A549 (cell line): ENCODE results near the gene CHD6. TPM values are rescaled to one million over a fixed set of nuclear protein-coding genes. Genes with fewer than 3 reads are reported as not detected.

Experiments
- ATAC-seq, 2 experiments: fragments of 200-7000 bp in 1 of 2; fragments of >200 bp in 1 of 2; cut with Nextera tagmentation in 1 of 2; cut with Tn5 transposase in 1 of 2; 3 replicates each; pipeline versions ENCODE4 v1.8.0 to v1.9.1; 2018 to 2020; ENCODE audit warnings: mild to moderate bottlenecking in 1 of 2, moderate library complexity in 1 of 2
- CTCF ChIA-PET: fragments of 300-600 bp; sonication (Branson Sonifier 250); formaldehyde crosslinking; extraction: SDS; loops from one replicate; lab custom pipeline; 2021; ENCODE audit warnings: antibody characterized with exemption, inconsistent platforms; lab: Yijun Ruan, JAX
- POLR2A ChIA-PET: fragments of 350-600 bp; formaldehyde crosslinking; extraction: SDS; loops from one replicate; lab custom pipeline; 2021; ENCODE audit warnings: antibody characterized with exemption, inconsistent platforms; lab: Yijun Ruan, JAX
- DNase-seq, 2 experiments: peaks; one replicate each; pipeline versions ENCODE4 v3.0.0 to v3.0.0-alpha.2; 2011 to 2016; ENCODE audit warnings: low read depth in 1 of 2, low spot score in 1 of 2
- FAIRE-seq: peaks from 2 replicates; lab custom pipeline; 2011; peaks lifted over from hg19 to GRCh38; lab: Jason Lieb, UNC
- H3K27ac ChIP-seq, 2 experiments: fragments of >200 bp; sonication (Bioruptor Twin); formaldehyde crosslinking; 3 replicates each; pipeline ENCODE4 v1.5.1; 2016 to 2017
- H3K4me1 ChIP-seq: fragments of >200 bp; sonication (Bioruptor Twin); formaldehyde crosslinking; 3 replicates; pipeline ENCODE4 v1.6.1; 2016
- H3K4me2 ChIP-seq: fragments of >200 bp; sonication (Bioruptor Twin); formaldehyde crosslinking; 3 replicates; pipeline ENCODE4 v1.6.1; 2016
- H3K4me3 ChIP-seq: fragments of >200 bp; sonication (Bioruptor Twin); formaldehyde crosslinking; 3 replicates; pipeline ENCODE4 v1.5.1; 2016
- H3K9me3 ChIP-seq: fragments of >200 bp; sonication (Bioruptor Twin); formaldehyde crosslinking; 3 replicates; pipeline ENCODE4 v1.6.1; 2016
- BHLHE40 ChIP-seq: IDR thresholded peaks from 2 replicates; pipeline ENCODE4 v1.6.1; 2012; ENCODE audit warnings: low read depth, low read length, inconsistent platforms
- CHD2 ChIP-seq: fragments of 150-350 bp; IDR thresholded peaks from 2 replicates; pipeline ENCODE4 v1.6.1; 2014; ENCODE audit warnings: low read length; ENCODE audit not compliant: partially characterized antibody
- CTCF ChIP-seq: fragments of >200 bp; sonication (Bioruptor Twin); formaldehyde crosslinking; IDR thresholded peaks from 3 replicates; pipeline ENCODE4 v1.5.1; 2016
- EHMT2 ChIP-seq: fragments of 200-600 bp; sonication (generic); IDR thresholded peaks from 2 replicates; pipeline ENCODE4 v1.6.1; 2016; ENCODE audit warnings: antibody characterized with exemption, low read depth, mild to moderate bottlenecking, moderate library complexity
- ELK1 ChIP-seq: fragments of 150-350 bp; IDR thresholded peaks from 2 replicates; pipeline ENCODE4 v1.6.1; 2014; ENCODE audit warnings: low read depth, mild to moderate bottlenecking, low read length
- EP300 ChIP-seq, 2 experiments: fragments of >200 bp; sonication (Bioruptor Twin); formaldehyde crosslinking; IDR thresholded peaks; 2 replicates in 1 of 2; 3 replicates in 1 of 2; pipeline ENCODE4 v1.6.1; 2016 to 2017
- FOXS1 ChIP-seq: fragments of 250-450 bp; sonication (Bioruptor Pico); IDR thresholded peaks from 2 replicates; pipeline ENCODE4 v1.5.0; 2020; ENCODE audit warnings: mild to moderate bottlenecking, moderate library complexity
- GATA3 ChIP-seq: IDR thresholded peaks from 2 replicates; pipeline ENCODE4 v1.6.1; 2012; ENCODE audit warnings: borderline replicate concordance
- HOXB13 ChIP-seq: fragments of 250-450 bp; sonication (Bioruptor Pico); IDR thresholded peaks from 2 replicates; pipeline ENCODE4 v1.5.0; 2020; ENCODE audit warnings: low read depth, mild to moderate bottlenecking, moderate library complexity
- JUN ChIP-seq, 2 experiments: fragments of >200 bp; sonication (Bioruptor Twin); formaldehyde crosslinking; IDR thresholded peaks; 2 replicates in 1 of 2; 3 replicates in 1 of 2; pipeline ENCODE4 v1.6.1; 2016 to 2017
- JUNB ChIP-seq: fragments of >200 bp; sonication (Bioruptor Twin); formaldehyde crosslinking; IDR thresholded peaks from 2 replicates; pipeline ENCODE4 v1.6.1; 2016
- NPAS2 ChIP-seq: fragments of 250-450 bp; sonication (Bioruptor Pico); IDR thresholded peaks from 2 replicates; pipeline ENCODE4 v1.8.0; 2022; ENCODE audit warnings: mild to moderate bottlenecking, moderate library complexity, borderline replicate concordance
- NR3C1 ChIP-seq: fragments of >200 bp; sonication (Bioruptor Twin); formaldehyde crosslinking; IDR thresholded peaks from 3 replicates; pipeline ENCODE4 v1.6.1; 2017
- POLR2AphosphoS2 ChIP-seq: conservative IDR thresholded peaks from 2 replicates; pipeline ENCODE4 v1.6.1; 2012; ENCODE audit warnings: low read length, improper control_type of control experiment, inconsistent platforms
- RFX5 ChIP-seq: fragments of 450-650 bp; IDR thresholded peaks from 2 replicates; pipeline ENCODE4 v1.7.1; 2014; ENCODE audit warnings: antibody characterized with exemption, mild to moderate bottlenecking, moderate library complexity
- RNF2 ChIP-seq: fragments of 200-600 bp; sonication (generic); IDR thresholded peaks from 2 replicates; pipeline ENCODE4 v1.6.1; 2016; ENCODE audit warnings: low read depth, mild to moderate bottlenecking, antibody characterized with exemption, moderate library complexity, borderline replicate concordance
- SMC3 ChIP-seq: fragments of >200 bp; sonication (Bioruptor Twin); formaldehyde crosslinking; IDR thresholded peaks from 3 replicates; pipeline ENCODE4 v1.6.1; 2018; ENCODE audit warnings: inconsistent platforms
- SREBF2 ChIP-seq: fragments of 450-650 bp; IDR thresholded peaks from 2 replicates; pipeline ENCODE4 v1.6.1; 2014; ENCODE audit warnings: mild to moderate bottlenecking, moderate library complexity
- WGBS: methylation state at CpG from one replicate; pipeline ENCODE4 v1.1.6; 2017; ENCODE audit errors: missing lambda C conversion rate; 5-methylcytosine and 5-hydroxymethylcytosine counted together
- polyA plus RNA-seq, 4 experiments: library from polyadenylated mRNA; depleted of rRNA in 3 of 4; stranded (reverse); fragments of >200 nt; fragmentation: RNase III in 1 of 4; extraction: RNeasy Plus Mini Kit Qiagen cat#74134 plus additional on column Dnase treatment in 1 of 4; gene quantifications; 2 replicates in 3 of 4; 3 replicates in 1 of 4; pipeline ENCODE4 v1.2.3, GENCODE V29; 2011 to 2017
- TF ChIP-seq, protein P1 (sequence below): fragments of 200-600 bp; sonication (generic); IDR thresholded peaks from 2 replicates; pipeline ENCODE4 v1.6.1; 2016; ENCODE audit warnings: antibody characterized with exemption, mild to moderate bottlenecking, moderate library complexity

The CHD6 gene
- polyA plus RNA-seq, 2 of the 4 experiments (the other 2 are of a cell fraction) = 8.2 to 22.6 TPM

DNA sequence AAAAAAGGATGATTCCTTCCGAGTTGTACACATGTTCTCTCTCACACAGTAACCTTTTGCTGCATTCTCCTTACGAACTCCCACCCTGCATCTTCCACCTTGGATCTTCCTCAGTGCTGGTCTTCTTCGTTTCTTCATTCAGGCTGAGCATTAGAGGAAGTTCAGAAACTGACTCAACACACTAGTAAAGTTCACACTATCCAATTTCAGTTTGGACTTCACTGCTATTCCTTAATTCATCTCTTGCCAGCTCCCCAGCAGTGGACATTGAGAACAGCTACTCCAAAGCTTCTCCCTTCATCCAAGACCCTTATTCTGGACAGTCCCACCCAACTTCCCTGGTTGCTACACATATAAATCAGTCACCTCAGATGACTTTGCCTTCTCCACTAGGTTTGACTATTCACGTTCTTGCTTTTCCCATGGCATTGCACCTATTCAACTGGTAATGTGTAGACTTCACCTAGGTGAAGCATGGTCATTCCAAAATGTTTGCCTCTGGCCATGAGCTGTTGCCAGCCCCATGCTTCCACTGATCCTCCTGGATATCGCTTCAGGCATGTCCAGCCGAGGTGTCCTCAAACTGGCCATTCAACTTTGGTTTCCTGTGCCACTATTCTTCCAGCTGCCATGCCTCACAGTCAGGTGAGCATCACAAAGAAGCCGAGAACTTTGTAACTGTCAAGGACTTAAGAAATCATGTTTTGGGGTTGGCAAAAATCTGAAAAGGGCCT is 147.6 kb downstream of the CHD6 start:
- no peak overlapping the region for H3K4me2 ChIP-seq
- DNase-seq = no peak
- H3K4me3 ChIP-seq = no peak overlapping the region
- ATAC-seq = no peak
- H3K27ac ChIP-seq = no peak overlapping the region
- H3K9me3 ChIP-seq = no peaks in the 10 kb centered on the region
- POLR2A ChIA-PET = no interaction called here
- FAIRE-seq = no peak
- CTCF ChIA-PET = interaction anchor here (0.6 kb wide), 1 partner anchor 35 kb away, joined by 3 read pairs; no protein-coding TSS in a partner anchor
- peaks cover 3% of the 10 kb centered on the region; the same call in 2 of the 3 replicates for H3K4me1 ChIP-seq
- 92% methylated on average over 7 of the region's 7 CpGs for WGBS
- TF ChIP-seq JUN (IDR thresholded peaks at IDR 0.05) (no peak), FOXS1 (no peak), EP300 (IDR thresholded peaks at IDR 0.05) (no peak), GATA3 (no peak), SREBF2 (no peak), POLR2AphosphoS2 (no peak), RFX5 (no peak), NPAS2 (CRISPR knock-in tag) (no peak), CHD2 (no peak), RNF2 (no peak), JUNB (no peak), NR3C1 (no peak)

DNA sequence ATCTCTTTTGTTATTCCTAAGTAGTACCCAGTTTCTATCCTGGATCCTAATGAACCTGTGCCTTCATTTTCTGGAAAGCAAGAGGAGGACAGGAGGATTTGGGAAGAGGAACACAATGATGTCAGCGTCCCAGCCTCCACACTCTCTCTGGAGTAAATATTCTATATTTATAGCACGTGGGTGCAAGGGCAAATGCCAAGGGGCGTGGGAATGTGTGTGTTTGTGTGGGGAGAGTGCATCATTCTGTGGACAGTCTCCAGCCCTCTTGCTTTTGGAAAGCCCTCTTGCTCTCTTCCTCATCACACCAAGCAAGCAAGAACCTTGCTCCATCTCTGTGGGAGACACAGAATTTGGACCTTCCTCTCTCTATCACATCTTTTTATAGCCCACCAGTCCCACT is 148.3 kb downstream of the CHD6 start:
- no peak overlapping the region for H3K4me2 ChIP-seq
- no peak for DNase-seq
- H3K9me3 ChIP-seq = no peaks in the 10 kb centered on the region
- ChIA-PET CTCF (no interaction called here), POLR2A (no interaction called here)
- FAIRE-seq = no peak
- ATAC-seq = no peak
- H3K27ac ChIP-seq = no peak overlapping the region
- TF ChIP-seq EHMT2 = no peak
- TF ChIP-seq ELK1 = no peak
- TF ChIP-seq, protein P1, sequence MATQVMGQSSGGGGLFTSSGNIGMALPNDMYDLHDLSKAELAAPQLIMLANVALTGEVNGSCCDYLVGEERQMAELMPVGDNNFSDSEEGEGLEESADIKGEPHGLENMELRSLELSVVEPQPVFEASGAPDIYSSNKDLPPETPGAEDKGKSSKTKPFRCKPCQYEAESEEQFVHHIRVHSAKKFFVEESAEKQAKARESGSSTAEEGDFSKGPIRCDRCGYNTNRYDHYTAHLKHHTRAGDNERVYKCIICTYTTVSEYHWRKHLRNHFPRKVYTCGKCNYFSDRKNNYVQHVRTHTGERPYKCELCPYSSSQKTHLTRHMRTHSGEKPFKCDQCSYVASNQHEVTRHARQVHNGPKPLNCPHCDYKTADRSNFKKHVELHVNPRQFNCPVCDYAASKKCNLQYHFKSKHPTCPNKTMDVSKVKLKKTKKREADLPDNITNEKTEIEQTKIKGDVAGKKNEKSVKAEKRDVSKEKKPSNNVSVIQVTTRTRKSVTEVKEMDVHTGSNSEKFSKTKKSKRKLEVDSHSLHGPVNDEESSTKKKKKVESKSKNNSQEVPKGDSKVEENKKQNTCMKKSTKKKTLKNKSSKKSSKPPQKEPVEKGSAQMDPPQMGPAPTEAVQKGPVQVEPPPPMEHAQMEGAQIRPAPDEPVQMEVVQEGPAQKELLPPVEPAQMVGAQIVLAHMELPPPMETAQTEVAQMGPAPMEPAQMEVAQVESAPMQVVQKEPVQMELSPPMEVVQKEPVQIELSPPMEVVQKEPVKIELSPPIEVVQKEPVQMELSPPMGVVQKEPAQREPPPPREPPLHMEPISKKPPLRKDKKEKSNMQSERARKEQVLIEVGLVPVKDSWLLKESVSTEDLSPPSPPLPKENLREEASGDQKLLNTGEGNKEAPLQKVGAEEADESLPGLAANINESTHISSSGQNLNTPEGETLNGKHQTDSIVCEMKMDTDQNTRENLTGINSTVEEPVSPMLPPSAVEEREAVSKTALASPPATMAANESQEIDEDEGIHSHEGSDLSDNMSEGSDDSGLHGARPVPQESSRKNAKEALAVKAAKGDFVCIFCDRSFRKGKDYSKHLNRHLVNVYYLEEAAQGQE = no peak
- TF ChIP-seq BHLHE40 = no peak
- no peak for TF ChIP-seq SMC3
- no peak for TF ChIP-seq HOXB13 (CRISPR knock-in tag)
- TF ChIP-seq CTCF = no peak
- 66% methylated on average over 3 of the region's 3 CpGs for WGBS
- no peak overlapping the region for H3K4me3 ChIP-seq
- H3K4me1 ChIP-seq = no peaks in the 10 kb centered on the region
